Activated CD4-positive, alpha-beta memory T cell treated with anti-CD3 and anti-CD28 coated beads, Interleukin-2, amount 10 ng/mL, durations not matched to agents 7 days and 5 days (primary cell): ENCODE measurements around the gene SLC35D2. TPM values are rescaled to one million over a fixed set of nuclear protein-coding genes. Genes with fewer than 3 reads are reported as not detected.

Source experiments
- CTCF ChIA-PET: fragments of 350-600 bp; sonication (Branson Sonifier 250); formaldehyde crosslinking; loops from one replicate; lab custom pipeline; 2021; ENCODE audit warnings: antibody characterized with exemption, inconsistent platforms; lab: Charles Lee
- POLR2A ChIA-PET: fragments of 350-600 bp; sonication (Branson Sonifier 250); formaldehyde crosslinking; loops from one replicate; lab custom pipeline; 2021; ENCODE audit warnings: antibody characterized with exemption; lab: Charles Lee
- DNase-seq: peaks from one replicate; pipeline ENCODE4 v3.0.0-alpha.2; 2020
- H3K27ac Mint-ChIP-seq: one replicate; pipeline ENCODE4 v1.8.0; 2021; ENCODE audit warnings: mild to moderate bottlenecking, mixed read lengths
- H3K27me3 Mint-ChIP-seq: one replicate; pipeline ENCODE4 v1.8.0; 2021; ENCODE audit warnings: mixed read lengths
- H3K36me3 Mint-ChIP-seq: one replicate; pipeline ENCODE4 v1.8.0; 2021; ENCODE audit warnings: low read depth, mixed read lengths
- H3K4me1 Mint-ChIP-seq: one replicate; pipeline ENCODE4 v1.8.0; 2021; ENCODE audit warnings: mixed read lengths
- H3K4me3 Mint-ChIP-seq: one replicate; pipeline ENCODE4 v1.8.0; 2021; ENCODE audit warnings: mild to moderate bottlenecking, mixed read lengths
- H3K9me3 Mint-ChIP-seq: one replicate; pipeline ENCODE4 v1.8.0; 2021; ENCODE audit warnings: mixed read lengths
- total RNA-seq, 2 experiments: library from RNA; stranded (reverse); gene quantifications; one replicate each; pipeline ENCODE4 v1.2.3, GENCODE V29; 2021

SLC35D2 gene
- total RNA-seq, 2 experiments from 2014 or later = 14.7 to 15.1 TPM

DNA sequence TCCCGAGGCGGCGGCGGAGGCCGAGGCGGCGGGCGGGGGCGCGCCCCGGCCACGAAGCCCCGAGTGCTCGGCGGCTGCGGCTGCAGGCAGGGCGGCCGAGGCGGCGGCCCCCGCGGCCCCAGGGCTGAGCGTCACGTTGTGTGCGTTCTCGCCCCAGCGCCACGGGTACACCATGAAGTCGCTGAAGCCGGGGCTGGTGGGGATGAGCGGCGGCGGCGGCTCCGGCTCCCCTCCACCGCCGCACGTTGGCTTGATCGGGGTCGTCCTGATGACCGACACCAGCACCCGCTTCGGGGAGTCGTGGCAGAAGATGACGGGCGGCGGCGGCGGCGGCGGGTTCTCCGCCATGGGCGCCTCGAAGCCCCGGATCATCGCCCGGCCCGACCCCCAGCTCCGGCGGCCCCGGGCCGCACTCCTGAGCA is 34.2 kb upstream of the SLC35D2 start:
- Mint-ChIP-seq H3K9me3 (no peaks in the 10 kb centered on the region), H3K27ac (peak overlapping the region; percentile 93), H3K4me1 (peaks cover 55% of the 10 kb centered on the region), H3K27me3 (no peaks in the 10 kb centered on the region), H3K36me3 (peaks cover 24% of the 10 kb centered on the region), H3K4me3 (peak overlapping the region; percentile 80)
- CTCF ChIA-PET = no interaction called here
- POLR2A ChIA-PET = interaction anchor here (1.0 to 4.3 kb wide), 5 partner anchors 18 to 149 kb away, joined by 3 to 47 read pairs (median 4); partner anchors contain the start of gene HABP4
- no peak for DNase-seq

DNA sequence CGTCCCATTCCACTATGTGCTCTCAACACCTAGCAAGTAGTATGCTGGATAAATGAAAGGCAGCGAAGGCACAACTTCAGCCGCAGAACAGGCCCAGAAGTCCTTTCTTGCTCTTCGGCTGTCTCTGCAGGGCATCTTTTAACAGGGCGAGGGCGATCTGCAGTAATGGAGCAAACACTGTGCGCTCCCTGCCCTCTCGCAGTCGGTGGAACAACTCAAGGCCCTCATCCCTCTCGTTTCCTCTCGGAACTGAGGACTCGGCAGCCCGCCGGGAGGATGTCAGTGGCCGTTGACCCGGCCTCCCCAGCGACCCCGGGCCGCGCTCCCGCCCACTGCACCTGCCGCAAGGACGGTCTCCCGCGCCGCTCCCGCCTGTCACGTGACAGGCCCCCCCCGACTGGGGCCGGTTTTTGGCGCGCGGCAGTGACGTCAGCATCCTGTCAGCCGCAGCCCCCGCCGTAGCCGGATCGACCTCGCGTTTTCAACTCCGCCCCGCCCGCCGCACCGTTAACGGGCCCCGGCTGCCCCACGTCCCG is 33.6 kb upstream of the SLC35D2 start:
- Mint-ChIP-seq H3K36me3 (peaks cover 25% of the 10 kb centered on the region), H3K27ac (peak overlapping the region; percentile 97), H3K9me3 (no peaks in the 10 kb centered on the region), H3K4me3 (peak overlapping the region; percentile 96), H3K4me1 (peaks cover 59% of the 10 kb centered on the region), H3K27me3 (no peaks in the 10 kb centered on the region)
- ChIA-PET POLR2A (interaction anchor here (0.8 to 4.3 kb wide), 12 partner anchors 10 to 149 kb away, joined by 3 to 47 read pairs (median 4); partner anchors contain the start of gene HABP4), CTCF (interaction anchor here (0.5 to 1.4 kb wide), 3 partner anchors 149 to 235 kb away, joined by 3 to 4 read pairs (median 3); no protein-coding TSS in a partner anchor)
- peak; percentile 93 for DNase-seq

DNA sequence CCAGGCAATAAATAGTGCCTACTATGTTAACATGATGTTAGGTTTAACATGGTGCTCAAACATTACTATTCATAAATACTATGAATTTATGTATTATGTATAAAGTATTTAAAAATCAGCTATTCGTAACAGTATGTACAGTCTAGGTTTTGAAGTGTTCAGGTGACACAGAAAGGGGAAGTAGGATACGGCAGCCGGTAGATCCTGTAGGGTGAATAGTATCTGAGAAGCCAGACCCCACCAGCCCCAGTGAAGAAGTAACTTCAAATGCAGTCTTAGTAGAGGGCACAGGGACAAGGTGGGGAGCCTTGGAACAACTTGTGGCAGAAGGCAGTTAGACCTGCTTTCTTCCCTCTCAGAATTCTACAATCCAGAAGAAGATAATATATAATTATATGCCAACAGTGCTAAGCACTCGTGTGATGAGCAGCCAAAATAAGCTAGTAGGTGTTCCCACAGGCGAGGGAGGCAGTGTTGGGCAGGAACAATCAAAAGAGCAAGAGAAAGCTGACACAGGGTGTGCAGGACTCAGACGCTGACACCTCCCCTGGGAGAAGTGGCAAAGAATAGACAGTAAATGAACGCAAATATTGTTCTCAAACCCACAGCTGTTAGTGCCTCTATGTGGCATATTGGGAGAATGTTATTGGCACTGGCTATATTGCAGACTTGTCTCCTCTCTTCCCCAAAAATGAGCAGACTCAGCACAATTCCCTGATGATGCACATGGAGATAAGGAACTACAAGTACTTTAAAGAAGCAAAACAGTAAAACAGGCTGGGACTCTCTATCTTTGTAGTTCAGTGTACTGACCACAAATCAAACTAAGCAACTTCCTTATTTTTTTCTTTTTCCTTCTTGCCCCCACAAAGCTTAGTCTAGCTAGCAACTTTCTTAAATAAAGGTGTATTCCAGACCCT is 30.1 kb upstream of the SLC35D2 start:
- ChIA-PET POLR2A (interaction anchor here (1.1 to 2.4 kb wide), 6 partner anchors 11 to 36 kb away, joined by 3 to 7 read pairs (median 4); partner anchors contain the start of gene HABP4), CTCF (interaction anchor here (1.0 to 1.3 kb wide), 4 partner anchors 36 to 253 kb away, joined by 3 read pairs; partner anchors contain the start of gene HABP4)
- Mint-ChIP-seq H3K27ac (peak overlapping the region; percentile 83), H3K4me1 (peaks cover 52% of the 10 kb centered on the region), H3K27me3 (no peaks in the 10 kb centered on the region), H3K36me3 (peaks cover 44% of the 10 kb centered on the region), H3K9me3 (no peaks in the 10 kb centered on the region), H3K4me3 (peak overlapping the region; percentile 67)
- no peak for DNase-seq

DNA sequence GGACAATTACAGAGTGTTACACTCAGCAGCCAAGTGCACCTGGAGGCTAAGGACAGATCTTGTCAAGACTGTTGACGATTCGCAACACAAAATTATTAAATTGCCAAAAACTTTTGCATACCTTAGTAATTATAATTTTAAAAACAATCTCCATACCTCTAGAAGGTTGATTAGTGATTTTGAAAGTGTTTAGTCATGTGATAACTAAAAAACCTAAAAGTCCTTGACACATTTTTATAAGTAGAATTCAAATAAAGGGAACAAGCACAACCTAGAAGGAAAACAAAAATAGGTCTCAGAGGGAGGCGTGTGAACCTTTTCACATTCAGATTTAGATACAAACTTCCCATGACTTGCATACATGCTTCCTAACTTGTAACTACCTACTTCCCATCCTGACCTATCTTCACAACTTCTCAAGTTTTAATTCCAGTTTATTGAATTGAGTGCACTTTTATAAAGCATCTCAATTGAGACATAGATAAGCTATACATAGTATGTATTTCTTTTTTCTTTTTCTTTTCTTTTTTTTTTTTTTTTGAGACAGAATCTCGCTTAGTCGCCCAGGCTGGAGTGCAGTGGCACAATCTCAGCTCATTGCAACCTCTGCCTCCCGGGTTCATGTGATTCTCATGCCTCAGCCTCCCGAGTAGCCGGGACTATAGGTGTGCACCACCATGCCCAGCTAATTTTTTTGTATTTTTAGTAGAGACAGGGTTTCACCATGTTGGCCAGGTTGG is 28.8 kb upstream of the SLC35D2 start:
- CTCF ChIA-PET = interaction anchor here (1.0 kb wide), 1 partner anchor 254 kb away, joined by 3 read pairs; no protein-coding TSS in a partner anchor
- Mint-ChIP-seq H3K4me3 (no peak overlapping the region), H3K36me3 (peaks cover 51% of the 10 kb centered on the region), H3K27ac (peak overlapping the region; percentile 83), H3K4me1 (peaks cover 60% of the 10 kb centered on the region), H3K27me3 (no peaks in the 10 kb centered on the region), H3K9me3 (no peaks in the 10 kb centered on the region)
- no peak for DNase-seq
- POLR2A ChIA-PET = interaction anchor here (1.5 to 2.4 kb wide), 3 partner anchors 12 to 37 kb away, joined by 4 to 7 read pairs (median 7); partner anchors contain the start of gene HABP4

GRCh38 chr9:96411129-96411838 is 27.8 kb upstream of the SLC35D2 start:
- Mint-ChIP-seq H3K9me3 (no peaks in the 10 kb centered on the region), H3K27me3 (no peaks in the 10 kb centered on the region), H3K27ac (no peak overlapping the region), H3K4me1 (peaks cover 57% of the 10 kb centered on the region), H3K36me3 (peaks cover 46% of the 10 kb centered on the region), H3K4me3 (no peak overlapping the region)
- no peak for DNase-seq
- ChIA-PET CTCF (no interaction called here), POLR2A (interaction anchor here (1.5 kb wide), 1 partner anchor 12 kb away, joined by 4 read pairs; no protein-coding TSS in a partner anchor)

GRCh38 chr9:96408409-96409280 is 25.1 kb upstream of the SLC35D2 start:
- POLR2A ChIA-PET = interaction anchor here (1.1 to 1.4 kb wide), 2 partner anchors 9 to 11 kb away, joined by 3 to 11 read pairs; no protein-coding TSS in a partner anchor
- peaks cover 48% of the 10 kb centered on the region for H3K4me1 Mint-ChIP-seq
- peaks cover 47% of the 10 kb centered on the region for H3K36me3 Mint-ChIP-seq
- peak overlapping the region; percentile 81 for H3K27ac Mint-ChIP-seq
- no peaks in the 10 kb centered on the region for H3K9me3 Mint-ChIP-seq
- CTCF ChIA-PET = no interaction called here
- H3K27me3 Mint-ChIP-seq = no peaks in the 10 kb centered on the region
- no peak for DNase-seq
- H3K4me3 Mint-ChIP-seq = no peak overlapping the region

- CTCF ChIA-PET = interaction anchor here (0.7 to 1.4 kb wide), 3 partner anchors 73 to 1230 kb away, joined by 3 read pairs; no protein-coding TSS in a partner anchor
- Mint-ChIP-seq H3K36me3 (peaks cover 50% of the 10 kb centered on the region), H3K27ac (peak overlapping the region; percentile 81)
These were observed 16.8 kb upstream of the SLC35D2 start for GRCh38 chr9:96400132-96400910.

GRCh38 chr9:96399325-96399633 is 15.8 kb upstream of the SLC35D2 start:
- POLR2A ChIA-PET = interaction anchor here (0.8 to 3.1 kb wide), 8 partner anchors 10 to 79 kb away, joined by 3 to 14 read pairs (median 4); partner anchors contain the start of gene ZNF367
- H3K4me3 Mint-ChIP-seq = no peak overlapping the region

More at GRCh38 chr9:96400132-96400910, 16.8 kb upstream of the SLC35D2 start:
- Mint-ChIP-seq H3K27me3 (no peaks in the 10 kb centered on the region), H3K4me3 (no peak overlapping the region), H3K4me1 (peaks cover 44% of the 10 kb centered on the region), H3K9me3 (peaks cover 4% of the 10 kb centered on the region)
- POLR2A ChIA-PET = interaction anchor here (1.2 to 3.1 kb wide), 6 partner anchors 9 to 78 kb away, joined by 3 to 14 read pairs (median 6); partner anchors contain the start of gene ZNF367
- no peak for DNase-seq

DNA sequence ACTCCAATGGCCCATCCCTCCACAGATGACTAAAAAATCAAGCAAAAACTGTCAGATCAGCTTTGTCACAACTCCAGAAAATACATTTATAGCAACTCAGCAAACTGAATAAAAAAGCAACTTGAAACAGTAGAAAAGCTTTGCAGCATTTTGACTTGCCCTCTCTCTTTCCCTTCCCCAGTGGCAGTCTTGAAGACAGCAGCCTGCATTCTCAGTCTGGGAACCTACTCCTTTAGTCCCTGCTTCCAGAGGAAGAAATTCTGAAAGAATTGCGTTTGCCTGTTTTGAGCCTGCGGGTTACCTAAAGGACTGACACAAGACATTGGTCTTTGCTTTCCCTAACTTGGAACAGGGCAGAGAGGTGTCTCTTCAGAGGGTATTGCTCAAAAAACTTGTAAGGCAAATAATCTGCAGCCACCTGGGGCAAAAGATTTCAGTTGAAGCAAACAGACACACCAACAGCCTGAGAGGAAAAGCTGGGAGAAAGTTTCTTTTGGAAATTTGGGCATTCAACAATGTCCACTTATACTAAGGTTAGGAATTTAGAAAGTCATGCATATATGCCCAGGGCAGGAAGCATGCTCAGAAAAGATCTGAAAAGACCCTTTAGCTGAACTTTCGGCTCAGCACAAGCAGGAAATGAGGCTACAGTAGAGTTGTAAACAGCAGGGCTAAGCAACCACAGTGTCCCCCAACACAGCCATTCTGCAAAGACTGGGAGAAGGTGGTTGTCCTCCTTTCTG is 15.2 kb upstream of the SLC35D2 start:
- peaks cover 43% of the 10 kb centered on the region for H3K4me1 Mint-ChIP-seq
- H3K36me3 Mint-ChIP-seq = peaks cover 56% of the 10 kb centered on the region
- DNase-seq = no peak
- no peaks in the 10 kb centered on the region for H3K27me3 Mint-ChIP-seq
- H3K4me3 Mint-ChIP-seq = no peak overlapping the region
- peak overlapping the region; percentile 81 for H3K27ac Mint-ChIP-seq
- ChIA-PET CTCF (interaction anchor here (0.8 to 1.4 kb wide), 2 partner anchors 71 to 168 kb away, joined by 3 to 4 read pairs; no protein-coding TSS in a partner anchor), POLR2A (interaction anchor here (0.8 to 3.1 kb wide), 9 partner anchors 11 to 80 kb away, joined by 3 to 14 read pairs (median 4); partner anchors contain the start of gene ZNF367)
- H3K9me3 Mint-ChIP-seq = peaks cover 4% of the 10 kb centered on the region

More at GRCh38 chr9:96399325-96399633, 15.8 kb upstream of the SLC35D2 start:
- Mint-ChIP-seq H3K9me3 (peaks cover 4% of the 10 kb centered on the region), H3K27ac (peak overlapping the region; percentile 81), H3K36me3 (peaks cover 55% of the 10 kb centered on the region), H3K27me3 (no peaks in the 10 kb centered on the region), H3K4me1 (peaks cover 44% of the 10 kb centered on the region)
- DNase-seq = no peak
- CTCF ChIA-PET = interaction anchor here (0.8 to 1.4 kb wide), 2 partner anchors 72 to 168 kb away, joined by 3 to 4 read pairs; no protein-coding TSS in a partner anchor

GRCh38 chr9:96395964-96396363 is 12.5 kb upstream of the SLC35D2 start:
- peaks cover 4% of the 10 kb centered on the region for H3K9me3 Mint-ChIP-seq

More at GRCh38 chr9:96395964-96396363, 12.5 kb upstream of the SLC35D2 start:
- H3K4me3 Mint-ChIP-seq = no peak overlapping the region
- CTCF ChIA-PET = no interaction called here
- POLR2A ChIA-PET = interaction anchor here (1.3 kb wide), 1 partner anchor 20 kb away, joined by 4 read pairs; no protein-coding TSS in a partner anchor
- no peaks in the 10 kb centered on the region for H3K27me3 Mint-ChIP-seq
- DNase-seq = no peak
- peak overlapping the region; percentile 34 for H3K27ac Mint-ChIP-seq
- H3K4me1 Mint-ChIP-seq = peaks cover 44% of the 10 kb centered on the region
- peaks cover 62% of the 10 kb centered on the region for H3K36me3 Mint-ChIP-seq
